Liver (tissue), 9 donors: ENCODE measurements around the gene RAD51B. TPM values are rescaled to one million over a fixed set of nuclear protein-coding genes. Genes with fewer than 3 reads are reported as not detected.

Experiments used
- DNase-seq: peaks from one replicate; pipeline ENCODE4 v3.0.0-alpha.2; 2017; ENCODE audit warnings: low spot score
- H3K27ac ChIP-seq, 2 donors: one replicate each; pipeline ENCODE4 v1.7.0; 2013; ENCODE audit warnings: inconsistent platforms in 2 of 2, low read length in 2 of 2, control low read depth in 1 of 2, low read depth in 1 of 2, mild to moderate bottlenecking in 1 of 2
- H3K27me3 ChIP-seq, 4 donors: one replicate each; pipeline versions ENCODE4 v1.6.1 to v1.7.0; 2013; ENCODE audit warnings: low read length in 3 of 4, inconsistent platforms in 1 of 4, mild to moderate bottlenecking in 1 of 4, moderate library complexity in 1 of 4; ENCODE audit not compliant: control insufficient read depth in 4 of 4, insufficient read depth in 4 of 4
- H3K36me3 ChIP-seq, 4 donors: one replicate each; pipeline versions ENCODE4 v1.6.1 to v1.7.0; 2013; ENCODE audit warnings: low read length in 3 of 4, mild to moderate bottlenecking in 3 of 4, low read depth in 1 of 4, moderate library complexity in 1 of 4; ENCODE audit not compliant: control insufficient read depth in 4 of 4, insufficient read depth in 3 of 4
- H3K4me1 ChIP-seq, 4 donors: one replicate each; pipeline versions ENCODE4 v1.6.1 to v1.7.0; 2013; ENCODE audit warnings: low read length in 3 of 4, mild to moderate bottlenecking in 3 of 4, moderate library complexity in 1 of 4; ENCODE audit not compliant: control insufficient read depth in 4 of 4, insufficient read depth in 4 of 4
- H3K4me3 ChIP-seq, 3 donors: one replicate each; pipeline versions ENCODE4 v1.6.1 to v1.7.0; 2013; ENCODE audit warnings: low read length in 3 of 3, control low read depth in 1 of 3, low read depth in 1 of 3, mild to moderate bottlenecking in 1 of 3
- H3K9ac ChIP-seq, 2 donors: one replicate each; pipeline ENCODE4 v1.7.0; 2013; ENCODE audit warnings: low read length in 2 of 2, mild to moderate bottlenecking in 2 of 2, moderate library complexity in 2 of 2, control low read depth in 1 of 2, low read depth in 1 of 2
- H3K9me3 ChIP-seq, 4 donors: one replicate each; pipeline versions ENCODE4 v1.6.1 to v1.7.0; 2013; ENCODE audit warnings: low read length in 3 of 4; ENCODE audit not compliant: control insufficient read depth in 4 of 4
- ATF3 ChIP-seq: IDR thresholded peaks from 2 replicates; pipeline ENCODE4 v1.6.1; 2016; ENCODE audit warnings: antibody characterized with exemption
- EGR1 ChIP-seq, 2 donors: IDR thresholded peaks; 2 replicates each; pipeline ENCODE4 v1.6.1; 2016 to 2018; ENCODE audit warnings: antibody characterized with exemption in 2 of 2, low read depth in 2 of 2
- FOXA1 ChIP-seq: IDR thresholded peaks from 2 replicates; pipeline ENCODE4 v1.6.1; 2016; ENCODE audit warnings: antibody characterized with exemption
- FOXA2 ChIP-seq: IDR thresholded peaks from 2 replicates; pipeline ENCODE4 v1.6.1; 2016; ENCODE audit warnings: antibody characterized with exemption
- GABPA ChIP-seq, 2 donors: IDR thresholded peaks in 1 of 2; conservative IDR thresholded peaks in 1 of 2; 2 replicates each; pipeline ENCODE4 v1.6.1; 2016; ENCODE audit warnings: antibody characterized with exemption in 2 of 2, mild to moderate bottlenecking in 1 of 2, moderate library complexity in 1 of 2
- HNF4A ChIP-seq, 2 donors: conservative IDR thresholded peaks; 2 replicates each; pipeline ENCODE4 v1.6.1; 2016; ENCODE audit warnings: antibody characterized with exemption in 2 of 2, mild to moderate bottlenecking in 2 of 2
- HNF4G ChIP-seq: IDR thresholded peaks from 2 replicates; pipeline ENCODE4 v1.6.1; 2016; ENCODE audit warnings: antibody characterized with exemption
- JUND ChIP-seq, 2 donors: IDR thresholded peaks; 2 replicates each; pipeline ENCODE4 v1.6.1; 2016; ENCODE audit warnings: antibody characterized with exemption in 2 of 2
- NR2F2 ChIP-seq: IDR thresholded peaks from 2 replicates; pipeline ENCODE4 v1.6.1; 2016; ENCODE audit warnings: antibody characterized with exemption
- RAD21 ChIP-seq, 2 donors: IDR thresholded peaks; 2 replicates each; pipeline ENCODE4 v1.6.1; 2016; ENCODE audit warnings: antibody characterized with exemption in 2 of 2, mild to moderate bottlenecking in 2 of 2
- REST ChIP-seq: IDR thresholded peaks from 2 replicates; pipeline ENCODE4 v1.6.1; 2016; ENCODE audit warnings: antibody characterized with exemption, mild to moderate bottlenecking
- RXRA ChIP-seq, 2 donors: IDR thresholded peaks; 2 replicates each; pipeline ENCODE4 v1.6.1; 2017 to 2018; ENCODE audit warnings: antibody characterized with exemption in 2 of 2, mild to moderate bottlenecking in 1 of 2
- SP1 ChIP-seq: IDR thresholded peaks from 2 replicates; pipeline ENCODE4 v1.6.1; 2018; ENCODE audit warnings: antibody characterized with exemption, mild to moderate bottlenecking
- TAF1 ChIP-seq: conservative IDR thresholded peaks from 2 replicates; pipeline ENCODE4 v1.6.1; 2016; ENCODE audit warnings: antibody characterized with exemption, mild to moderate bottlenecking
- YY1 ChIP-seq: IDR thresholded peaks from 2 replicates; pipeline ENCODE4 v1.6.1; 2016; ENCODE audit warnings: antibody characterized with exemption, mild to moderate bottlenecking
- WGBS: extraction: QIAGEN DNeasy Blood & Tissue Kit; methylation state at CpG from one replicate; pipeline ENCODE4 v1.1.7; 2013; 5-methylcytosine and 5-hydroxymethylcytosine counted together
- polyA plus RNA-seq, 2 donors: library from polyadenylated mRNA; stranded (reverse) in 1 of 2; unstranded in 1 of 2; fragments of 200-250 nt in 1 of 2; fragments of >200 nt in 1 of 2; fragmentation: Nextera tagmentation in 1 of 2; extraction: Ambion mirVana in 1 of 2; gene quantifications; one replicate each; pipeline versions ENCODE4 v1.2.1 to v1.2.3, GENCODE V29; 2013 to 2015
- total RNA-seq, 2 donors: library from RNA; depleted of rRNA; stranded (reverse); fragments of >200 nt; gene quantifications; one replicate each; pipeline ENCODE4 v1.2.3, GENCODE V29; 2014
- TF ChIP-seq, protein P1 (sequence below): IDR thresholded peaks from 2 replicates; pipeline ENCODE4 v1.6.1; 2016; ENCODE audit warnings: antibody characterized with exemption
- TF ChIP-seq, protein P2 (sequence below): IDR thresholded peaks from 2 replicates; pipeline ENCODE4 v1.6.1; 2016; ENCODE audit warnings: antibody characterized with exemption
- donor health status: healthy.
- donor health status: healthy.
- donor health status: healthy.
- donor health status: healthy.
- donor health status: healthy.

Gene RAD51B
- total and polyA plus RNA-seq, 4 donors, result 0.81 to 12.9 (median 2.4) TPM

- no peak overlapping the region for H3K9ac ChIP-seq
- no peaks in the 10 kb centered on the region for H3K4me1 ChIP-seq
- no peaks in the 10 kb centered on the region for H3K36me3 ChIP-seq
- 95% methylated on average over 3 of the region's 3 CpGs for WGBS
- DNase-seq, result no peak
- TF ChIP-seq REST (no peak), RXRA (IDR thresholded peaks at IDR 0.05) (no peak), FOXA1 (no peak), SP1 (no peak), YY1 (no peak), JUND (IDR thresholded peaks at IDR 0.05) (no peak), HNF4A (conservative IDR thresholded peaks at IDR 0.05) (no peak), TAF1 (no peak), HNF4G (no peak), ATF3 (no peak), GABPA (IDR thresholded peaks at IDR 0.05 in 1 of 2, conservative IDR thresholded peaks at IDR 0.05 in 1 of 2) (no peak), RAD21 (IDR thresholded peaks at IDR 0.05) (no peak), FOXA2 (no peak), EGR1 (IDR thresholded peaks at IDR 0.05; ENCODE audit: low read depth in 2 of 2) (no peak)
- TF ChIP-seq, protein P1, sequence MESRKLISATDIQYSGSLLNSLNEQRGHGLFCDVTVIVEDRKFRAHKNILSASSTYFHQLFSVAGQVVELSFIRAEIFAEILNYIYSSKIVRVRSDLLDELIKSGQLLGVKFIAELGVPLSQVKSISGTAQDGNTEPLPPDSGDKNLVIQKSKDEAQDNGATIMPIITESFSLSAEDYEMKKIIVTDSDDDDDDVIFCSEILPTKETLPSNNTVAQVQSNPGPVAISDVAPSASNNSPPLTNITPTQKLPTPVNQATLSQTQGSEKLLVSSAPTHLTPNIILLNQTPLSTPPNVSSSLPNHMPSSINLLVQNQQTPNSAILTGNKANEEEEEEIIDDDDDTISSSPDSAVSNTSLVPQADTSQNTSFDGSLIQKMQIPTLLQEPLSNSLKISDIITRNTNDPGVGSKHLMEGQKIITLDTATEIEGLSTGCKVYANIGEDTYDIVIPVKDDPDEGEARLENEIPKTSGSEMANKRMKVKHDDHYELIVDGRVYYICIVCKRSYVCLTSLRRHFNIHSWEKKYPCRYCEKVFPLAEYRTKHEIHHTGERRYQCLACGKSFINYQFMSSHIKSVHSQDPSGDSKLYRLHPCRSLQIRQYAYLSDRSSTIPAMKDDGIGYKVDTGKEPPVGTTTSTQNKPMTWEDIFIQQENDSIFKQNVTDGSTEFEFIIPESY, result no peak
- TF ChIP-seq, protein P2, sequence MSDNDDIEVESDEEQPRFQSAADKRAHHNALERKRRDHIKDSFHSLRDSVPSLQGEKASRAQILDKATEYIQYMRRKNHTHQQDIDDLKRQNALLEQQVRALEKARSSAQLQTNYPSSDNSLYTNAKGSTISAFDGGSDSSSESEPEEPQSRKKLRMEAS, result no peak
- peaks cover 0 to 4% (median 1%) of the 10 kb centered on the region in 4 donors for H3K9me3 ChIP-seq
- no peak overlapping the region for H3K4me3 ChIP-seq
- H3K27ac ChIP-seq, result no peak overlapping the region
- no peaks in the 10 kb centered on the region for H3K27me3 ChIP-seq
Measured at GRCh38 chr14:68074765-68075381, 255.3 kb downstream of the RAD51B start.

DNA sequence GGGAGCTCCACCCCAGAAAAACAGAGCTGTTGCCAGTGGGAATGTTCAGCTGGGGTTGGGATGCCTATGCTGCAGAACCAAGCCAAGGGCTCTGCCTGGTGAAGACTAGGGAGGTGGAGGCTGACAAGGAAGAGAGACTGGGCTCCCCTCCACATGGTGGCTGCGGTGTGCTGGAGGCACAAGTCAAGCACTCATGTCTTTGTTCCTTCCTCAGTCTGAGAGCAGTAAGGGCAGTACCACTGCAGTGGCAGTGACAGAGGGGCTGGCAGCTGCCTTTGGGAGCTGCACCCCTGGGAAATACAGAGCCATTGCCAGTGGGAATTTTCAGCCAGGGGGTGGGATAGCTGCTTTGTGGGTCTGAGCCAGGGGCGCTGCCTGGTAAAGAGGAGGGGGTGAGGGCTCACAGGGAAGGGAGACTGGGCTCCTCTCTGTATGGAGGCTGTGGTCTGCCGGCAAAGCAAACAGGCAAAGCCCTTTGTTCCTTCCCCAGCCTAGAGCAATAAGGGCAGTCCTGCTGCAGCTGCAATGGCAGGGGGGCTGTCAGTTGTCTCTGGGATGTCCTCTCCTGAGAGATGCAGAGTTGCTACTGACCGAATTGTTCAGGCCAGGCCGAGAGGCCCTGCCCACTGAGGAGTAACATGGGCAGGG, 255.9 kb downstream of the RAD51B start:
- WGBS, result 92% methylated on average over 5 of the region's 5 CpGs
- Histone ChIP-seq H3K27ac (no peak overlapping the region), H3K9me3 (peaks cover 0 to 4% (median 1%) of the 10 kb centered on the region in 4 donors), H3K36me3 (no peaks in the 10 kb centered on the region), H3K9ac (no peak overlapping the region), H3K4me3 (no peak overlapping the region), H3K4me1 (no peaks in the 10 kb centered on the region), H3K27me3 (no peaks in the 10 kb centered on the region)
- DNase-seq, result no peak
- no peak for TF ChIP-seq GABPA (IDR thresholded peaks at IDR 0.05 in 1 of 2, conservative IDR thresholded peaks at IDR 0.05 in 1 of 2)
- TF ChIP-seq TAF1, result no peak
- TF ChIP-seq NR2F2, result no peak
- TF ChIP-seq, protein P1, result no peak
- no peak for TF ChIP-seq ATF3
- TF ChIP-seq FOXA2, result no peak
- TF ChIP-seq REST, result no peak
- TF ChIP-seq RAD21 (IDR thresholded peaks at IDR 0.05), result no peak
- no peak for TF ChIP-seq HNF4A (conservative IDR thresholded peaks at IDR 0.05)
- TF ChIP-seq, protein P2, result no peak
- no peak for TF ChIP-seq SP1
- no peak for TF ChIP-seq HNF4G
- no peak for TF ChIP-seq FOXA1
- no peak for TF ChIP-seq JUND (IDR thresholded peaks at IDR 0.05)
- no peak for TF ChIP-seq YY1
